ENCODE data around the gene GGNBP2. TPM values are rescaled to one million over a fixed set of nuclear protein-coding genes. Genes with fewer than 3 reads are reported as not detected.

The GGNBP2 gene
- total and polyA plus RNA-seq, 3 experiments from 2014 or later = 63.3 to 67.0 (median 65.1) TPM

GRCh38 chr17:36594626-36595401 is 50.1 kb downstream of the GGNBP2 start:
- Histone ChIP-seq H3K9me3 (ENCODE audit: low read length) (no peaks in the 10 kb centered on the region), H3K27me3 (ENCODE audit: insufficient read depth, low read length, poor library complexity, severe bottlenecking) (no peaks in the 10 kb centered on the region), H3K4me3 (ENCODE audit: low read length) (no peak overlapping the region), H3K27ac (ENCODE audit: low read depth, low read length) (no peak overlapping the region), H3K4me1 (ENCODE audit: insufficient read depth, low read length) (peaks cover 10% of the 10 kb centered on the region), H3K36me3 (ENCODE audit: insufficient read depth, low read length) (no peaks in the 10 kb centered on the region)
- Mint-ChIP-seq H3K9me3 (no peaks in the 10 kb centered on the region), H3K36me3 (peaks cover 0 to 4% (median 2%) of the 10 kb centered on the region in 3 donors), H3K4me1 (peaks cover 15 to 27% (median 27%) of the 10 kb centered on the region in 3 donors), H3K27ac (no peak overlapping the region), H3K27me3 (no peaks in the 10 kb centered on the region), H3K4me3 (peak overlapping the region in 1 of 7 donors; percentile 27)
- ChIA-PET POLR2A (no interaction called here), CTCF (interaction anchor here (0.7 to 2.8 kb wide), 3 partner anchors 7 to 109 kb away, joined by 3 to 22 read pairs (median 3); partner anchors contain the start of gene MRM1)
- DNase-seq = no peak

- DNase-seq = no peak
- ChIA-PET CTCF (no interaction called here), POLR2A (no interaction called here)
- no peaks in the 10 kb centered on the region for H3K27me3 ChIP-seq (ENCODE audit: insufficient read depth, low read length, poor library complexity, severe bottlenecking)
- Mint-ChIP-seq H3K36me3 (peaks cover 0 to 6% (median 2%) of the 10 kb centered on the region in 3 donors), H3K4me3 (peak overlapping the region in 1 of 7 donors; percentile 9), H3K27ac (peak overlapping the region in 2 of 8 donors; percentile 6 to 7), H3K4me1 (peaks cover 20 to 24% (median 20%) of the 10 kb centered on the region in 3 donors), H3K27me3 (no peaks in the 10 kb centered on the region), H3K9me3 (no peaks in the 10 kb centered on the region)
- H3K4me1 ChIP-seq (ENCODE audit: insufficient read depth, low read length) = peaks cover 18% of the 10 kb centered on the region
- H3K9me3 ChIP-seq (ENCODE audit: low read length) = no peaks in the 10 kb centered on the region
- no peaks in the 10 kb centered on the region for H3K36me3 ChIP-seq (ENCODE audit: insufficient read depth, low read length)
- no peak overlapping the region for H3K4me3 ChIP-seq (ENCODE audit: low read length)
- H3K27ac ChIP-seq (ENCODE audit: low read depth, low read length) = no peak overlapping the region
Observed at GRCh38 chr17:36597226-36597625, 52.5 kb downstream of the GGNBP2 start.

- Histone ChIP-seq H3K4me1 (ENCODE audit: insufficient read depth, low read length) (peaks cover 17% of the 10 kb centered on the region), H3K27ac (ENCODE audit: low read depth, low read length) (no peak overlapping the region), H3K27me3 (ENCODE audit: insufficient read depth, low read length, poor library complexity, severe bottlenecking) (no peaks in the 10 kb centered on the region), H3K9me3 (ENCODE audit: low read length) (no peaks in the 10 kb centered on the region), H3K4me3 (ENCODE audit: low read length) (no peak overlapping the region), H3K36me3 (ENCODE audit: insufficient read depth, low read length) (no peaks in the 10 kb centered on the region)
- Mint-ChIP-seq H3K36me3 (peaks cover 0 to 6% (median 2%) of the 10 kb centered on the region in 3 donors), H3K9me3 (no peaks in the 10 kb centered on the region), H3K27ac (peak overlapping the region in 2 of 8 donors; percentile 36 to 64), H3K27me3 (no peaks in the 10 kb centered on the region), H3K4me3 (peak overlapping the region in 3 of 7 donors; percentile 9 to 63 (median 29)), H3K4me1 (peaks cover 21 to 24% (median 21%) of the 10 kb centered on the region in 3 donors)
- DNase-seq = no peak
- ChIA-PET CTCF (interaction anchor here (1.2 kb wide), 1 partner anchor 775 kb away, joined by 3 read pairs; no protein-coding TSS in a partner anchor), POLR2A (no interaction called here)
Observed at GRCh38 chr17:36597866-36598777, 53.4 kb downstream of the GGNBP2 start.

GRCh38 chr17:36598951-36599401 is 54.3 kb downstream of the GGNBP2 start:
- peak overlapping the region in 1 of 7 donors; percentile 59 for H3K4me3 Mint-ChIP-seq
- no peaks in the 10 kb centered on the region for H3K27me3 ChIP-seq (ENCODE audit: insufficient read depth, low read length, poor library complexity, severe bottlenecking)
- CTCF ChIA-PET = interaction anchor here (1.1 to 1.2 kb wide), 2 partner anchors 12 to 774 kb away, joined by 3 to 4 read pairs; no protein-coding TSS in a partner anchor
- no peaks in the 10 kb centered on the region for H3K36me3 ChIP-seq (ENCODE audit: insufficient read depth, low read length)
- H3K27ac ChIP-seq (ENCODE audit: low read depth, low read length) = no peak overlapping the region
- no peak overlapping the region for H3K4me3 ChIP-seq (ENCODE audit: low read length)
- no peaks in the 10 kb centered on the region for H3K27me3 Mint-ChIP-seq
- peak overlapping the region in 2 of 8 donors; percentile 27 to 89 for H3K27ac Mint-ChIP-seq
- H3K4me1 Mint-ChIP-seq = peaks cover 20 to 28% (median 24%) of the 10 kb centered on the region in 3 donors
- H3K9me3 Mint-ChIP-seq = no peaks in the 10 kb centered on the region
- H3K9me3 ChIP-seq (ENCODE audit: low read length) = no peaks in the 10 kb centered on the region
- DNase-seq = no peak
- peaks cover 0 to 6% (median 2%) of the 10 kb centered on the region in 3 donors for H3K36me3 Mint-ChIP-seq
- POLR2A ChIA-PET = no interaction called here
- H3K4me1 ChIP-seq (ENCODE audit: insufficient read depth, low read length) = peaks cover 23% of the 10 kb centered on the region

- peaks cover 0 to 6% (median 2%) of the 10 kb centered on the region in 3 donors for H3K36me3 Mint-ChIP-seq
Observed at GRCh38 chr17:36599546-36600250, 55.0 kb downstream of the GGNBP2 start.

GRCh38 chr17:36600465-36600864 is 55.7 kb downstream of the GGNBP2 start:
- no peak for DNase-seq
- peak overlapping the region; percentile 76 for H3K27ac ChIP-seq (ENCODE audit: low read depth, low read length)
- CTCF ChIA-PET = interaction anchor here (1.2 to 3.9 kb wide), 4 partner anchors 7 to 447 kb away, joined by 3 to 24 read pairs (median 13); no protein-coding TSS in a partner anchor
- H3K36me3 ChIP-seq (ENCODE audit: insufficient read depth, low read length) = no peaks in the 10 kb centered on the region
- H3K9me3 ChIP-seq (ENCODE audit: low read length) = no peaks in the 10 kb centered on the region
- peak overlapping the region in 7 of 8 donors; percentile 80 to 95 (median 92) for H3K27ac Mint-ChIP-seq
- H3K4me1 Mint-ChIP-seq = peaks cover 29 to 40% (median 37%) of the 10 kb centered on the region in 3 donors
- peaks cover 0 to 2% of the 10 kb centered on the region in 2 donors for H3K27me3 Mint-ChIP-seq
- peak overlapping the region; percentile 97 for H3K4me3 ChIP-seq (ENCODE audit: low read length)
- peak overlapping the region; percentile 88 to 94 (median 92) for H3K4me3 Mint-ChIP-seq
- no peaks in the 10 kb centered on the region for H3K27me3 ChIP-seq (ENCODE audit: insufficient read depth, low read length, poor library complexity, severe bottlenecking)
- peaks cover 0 to 8% (median 2%) of the 10 kb centered on the region in 3 donors for H3K36me3 Mint-ChIP-seq
- no peaks in the 10 kb centered on the region for H3K9me3 Mint-ChIP-seq
- POLR2A ChIA-PET = interaction anchor here (1.9 kb wide), 1 partner anchor 114 kb away, joined by 5 read pairs; the partner anchor contains the start of gene ZNHIT3
- H3K4me1 ChIP-seq (ENCODE audit: insufficient read depth, low read length) = peaks cover 25% of the 10 kb centered on the region

More at GRCh38 chr17:36599546-36600250, 55.0 kb downstream of the GGNBP2 start:
- Mint-ChIP-seq H3K4me1 (peaks cover 25 to 36% (median 31%) of the 10 kb centered on the region in 3 donors), H3K9me3 (no peaks in the 10 kb centered on the region), H3K27ac (peak overlapping the region in 2 of 8 donors; percentile 68 to 89), H3K27me3 (peaks cover 0 to under 1% of the 10 kb centered on the region in 2 donors), H3K4me3 (peak overlapping the region in 2 of 7 donors; percentile 59 to 89)
- Histone ChIP-seq H3K27me3 (ENCODE audit: insufficient read depth, low read length, poor library complexity, severe bottlenecking) (no peaks in the 10 kb centered on the region), H3K36me3 (ENCODE audit: insufficient read depth, low read length) (no peaks in the 10 kb centered on the region), H3K27ac (ENCODE audit: low read depth, low read length) (peak overlapping the region; percentile 76), H3K4me1 (ENCODE audit: insufficient read depth, low read length) (peaks cover 25% of the 10 kb centered on the region), H3K4me3 (ENCODE audit: low read length) (no peak overlapping the region), H3K9me3 (ENCODE audit: low read length) (no peaks in the 10 kb centered on the region)
- POLR2A ChIA-PET = no interaction called here
- DNase-seq = no peak
- CTCF ChIA-PET = interaction anchor here (1.1 kb wide), 1 partner anchor 13 kb away, joined by 4 read pairs; no protein-coding TSS in a partner anchor

GRCh38 chr17:36600936-36601302 is 56.2 kb downstream of the GGNBP2 start:
- peak overlapping the region; percentile 76 for H3K27ac ChIP-seq (ENCODE audit: low read depth, low read length)
- no peaks in the 10 kb centered on the region for H3K27me3 ChIP-seq (ENCODE audit: insufficient read depth, low read length, poor library complexity, severe bottlenecking)
- peak overlapping the region; percentile 88 to 94 (median 92) for H3K4me3 Mint-ChIP-seq
- peaks cover 34 to 45% (median 42%) of the 10 kb centered on the region in 3 donors for H3K4me1 Mint-ChIP-seq
- no peaks in the 10 kb centered on the region for H3K9me3 ChIP-seq (ENCODE audit: low read length)
- POLR2A ChIA-PET = interaction anchor here (1.0 to 1.9 kb wide), 5 partner anchors 8 to 348 kb away, joined by 4 to 8 read pairs (median 6); partner anchors contain the start of genes AATF, GGNBP2 and ZNHIT3
- peak in 1 of 5 donors; percentile 8 for DNase-seq
- peak overlapping the region; percentile 89 to 96 (median 94) for H3K27ac Mint-ChIP-seq
- peaks cover 0 to 2% of the 10 kb centered on the region in 2 donors for H3K27me3 Mint-ChIP-seq
- CTCF ChIA-PET = interaction anchor here (1.2 to 3.9 kb wide), 7 partner anchors 7 to 447 kb away, joined by 3 to 24 read pairs (median 7); partner anchors contain the start of genes MYO19 and PIGW
- peaks cover 0 to 9% (median 2%) of the 10 kb centered on the region in 3 donors for H3K36me3 Mint-ChIP-seq
- no peaks in the 10 kb centered on the region for H3K36me3 ChIP-seq (ENCODE audit: insufficient read depth, low read length)
- H3K4me3 ChIP-seq (ENCODE audit: low read length) = peak overlapping the region; percentile 97
- peaks cover 28% of the 10 kb centered on the region for H3K4me1 ChIP-seq (ENCODE audit: insufficient read depth, low read length)
- no peaks in the 10 kb centered on the region for H3K9me3 Mint-ChIP-seq
